ENCODE measurements around the gene ETNPPL. TPM values are rescaled to one million over a fixed set of nuclear protein-coding genes. Genes with fewer than 3 reads are reported as not detected.

ETNPPL gene
- total RNA-seq = not detected

- DNase-seq (ENCODE audit: low spot score) = no peak
Measured at GRCh38 chr4:108762559-108763225, at the start of gene ETNPPL. ETNPPL (minus strand) TSS chr4:108763053; CDS start chr4:108762898, 155 bp downstream.

- no peak for DNase-seq (ENCODE audit: low spot score)
Measured at GRCh38 chr4:108811486-108811885, 48.6 kb upstream of the ETNPPL start.

GRCh38 chr4:108810087-108810486 lies 47.2 kb upstream of the ETNPPL start:
- no peak for DNase-seq (ENCODE audit: low spot score)

GRCh38 chr4:108804648-108805273 lies 41.9 kb upstream of the ETNPPL start:
- DNase-seq (ENCODE audit: low spot score) = no peak

GRCh38 chr4:108799306-108799705 lies 36.5 kb upstream of the ETNPPL start:
- no peak for DNase-seq (ENCODE audit: low spot score)

- no peak for DNase-seq (ENCODE audit: low spot score)
Measured at GRCh38 chr4:108796173-108796572, 33.3 kb upstream of the ETNPPL start.

GRCh38 chr4:108795733-108796132 lies 32.9 kb upstream of the ETNPPL start:
- no peak for DNase-seq (ENCODE audit: low spot score)

- DNase-seq (ENCODE audit: low spot score) = no peak
Measured at GRCh38 chr4:108794136-108794535, 31.3 kb upstream of the ETNPPL start.

- no peak for DNase-seq (ENCODE audit: low spot score)
Measured at GRCh38 chr4:108793415-108793814, 30.6 kb upstream of the ETNPPL start.

GRCh38 chr4:108788731-108789130 lies 25.9 kb upstream of the ETNPPL start:
- DNase-seq (ENCODE audit: low spot score) = no peak

GRCh38 chr4:108787724-108788123 lies 24.9 kb upstream of the ETNPPL start:
- DNase-seq (ENCODE audit: low spot score) = no peak

GRCh38 chr4:108787106-108787505 lies 24.3 kb upstream of the ETNPPL start:
- DNase-seq (ENCODE audit: low spot score) = no peak

- no peak for DNase-seq (ENCODE audit: low spot score)
Measured at GRCh38 chr4:108786351-108786750, 23.5 kb upstream of the ETNPPL start.

- DNase-seq (ENCODE audit: low spot score) = no peak
Measured at GRCh38 chr4:108783665-108784463, 21.0 kb upstream of the ETNPPL start.

GRCh38 chr4:108779958-108780357 lies 17.1 kb upstream of the ETNPPL start:
- DNase-seq (ENCODE audit: low spot score) = no peak

- no peak for DNase-seq (ENCODE audit: low spot score)
Measured at GRCh38 chr4:108777388-108777787, 14.5 kb upstream of the ETNPPL start.

GRCh38 chr4:108775921-108776320 lies 13.1 kb upstream of the ETNPPL start:
- DNase-seq (ENCODE audit: low spot score) = no peak

GRCh38 chr4:108774809-108775530 lies 12.1 kb upstream of the ETNPPL start:
- peak; percentile 44 for DNase-seq (ENCODE audit: low spot score)

GRCh38 chr4:108772402-108772801 lies 9.5 kb upstream of the ETNPPL start:
- DNase-seq (ENCODE audit: low spot score) = no peak

GRCh38 chr4:108766058-108766457 lies 3.2 kb upstream of the ETNPPL start:
- no peak for DNase-seq (ENCODE audit: low spot score)

- DNase-seq (ENCODE audit: low spot score) = no peak
Measured at GRCh38 chr4:108763986-108764385, 1.1 kb upstream of the ETNPPL start.

GRCh38 chr4:108763226-108763593 lies 357 bp upstream of the ETNPPL start:
- DNase-seq (ENCODE audit: low spot score) = no peak

Data from ureter (tissue), 1 donor.